GM12874 (cell line): Measurements from ENCODE around the gene PSAP.

Experiments
- CTCF ChIP-seq: IDR thresholded peaks from 2 replicates; pipeline ENCODE4 v1.5.1; 2011; ENCODE audit warnings: low read depth, mild to moderate bottlenecking, control low read depth, low read length, moderate library complexity; ENCODE audit not compliant: insufficient read depth

Gene PSAP

GRCh38 chr10:71770789-71771188, 80.3 kb downstream of the PSAP start:
- no peak for TF ChIP-seq CTCF

GRCh38 chr10:71770255-71770654, 80.8 kb downstream of the PSAP start:
- no peak for TF ChIP-seq CTCF

- TF ChIP-seq CTCF, result no peak
Observed at GRCh38 chr10:71769279-71769823, 81.7 kb downstream of the PSAP start.

GRCh38 chr10:71767420-71768035, 83.5 kb downstream of the PSAP start:
- TF ChIP-seq CTCF, result no peak

- no peak for TF ChIP-seq CTCF
Observed at GRCh38 chr10:71766717-71767419, 84.2 kb downstream of the PSAP start.
